GM19025 (cell line): ENCODE measurements around the gene MAEA.

Experiments
- ATAC-seq: cut with Tn5 transposase; IDR thresholded peaks from one replicate; pipeline ENCODE4 v1.9.1; 2021; ENCODE audit warnings: mild to moderate bottlenecking, low read depth, moderate library complexity; ENCODE audit not compliant: unreplicated experiment

MAEA gene

GRCh38 chr4:1289207-1290164 is at the start of gene MAEA:
MAEA (plus strand) TSS chr4:1289891; CDS start chr4:1289914, 23 bp downstream.
- peak; percentile 95 for ATAC-seq

GRCh38 chr4:1239950-1240307 is 49.8 kb upstream of the MAEA start:
- ATAC-seq, result no peak

GRCh38 chr4:1240721-1241465 is 48.8 kb upstream of the MAEA start:
- no peak for ATAC-seq

GRCh38 chr4:1241466-1241935 is 48.2 kb upstream of the MAEA start:
- no peak for ATAC-seq

GRCh38 chr4:1241936-1242505 is 47.7 kb upstream of the MAEA start:
- no peak for ATAC-seq

- no peak for ATAC-seq
These were observed 46.9 kb upstream of the MAEA start for GRCh38 chr4:1242506-1243450.

GRCh38 chr4:1243451-1244080 is 46.1 kb upstream of the MAEA start:
- no peak for ATAC-seq

- no peak for ATAC-seq
These were observed 45.4 kb upstream of the MAEA start for GRCh38 chr4:1244081-1244977.

- no peak for ATAC-seq
These were observed 44.7 kb upstream of the MAEA start for GRCh38 chr4:1244978-1245471.

- no peak for ATAC-seq
These were observed 44.1 kb upstream of the MAEA start for GRCh38 chr4:1245481-1246051.

- no peak for ATAC-seq
These were observed 43.4 kb upstream of the MAEA start for GRCh38 chr4:1246111-1246881.

- ATAC-seq, result no peak
These were observed 42.5 kb upstream of the MAEA start for GRCh38 chr4:1246901-1247863.

GRCh38 chr4:1247864-1248244 is 41.8 kb upstream of the MAEA start:
- ATAC-seq, result no peak

GRCh38 chr4:1248245-1249147 is 41.2 kb upstream of the MAEA start, which contains the start of gene CTBP1:
CTBP1 (minus strand) TSS chr4:1249130; CDS start chr4:1241331, 7,799 bp downstream.
- peak; percentile 38 for ATAC-seq

- ATAC-seq, result peak; percentile 54
These were observed 40.5 kb upstream of the MAEA start for GRCh38 chr4:1249148-1249730.
